ENCODE measurements around the gene ANKS1B.
"Not testable (repeated sequence)": the region's sequence is repeated elsewhere in the genome, so short reads cannot be mapped to it uniquely, and the experiment has no call there.

Gene ANKS1B

DNA sequence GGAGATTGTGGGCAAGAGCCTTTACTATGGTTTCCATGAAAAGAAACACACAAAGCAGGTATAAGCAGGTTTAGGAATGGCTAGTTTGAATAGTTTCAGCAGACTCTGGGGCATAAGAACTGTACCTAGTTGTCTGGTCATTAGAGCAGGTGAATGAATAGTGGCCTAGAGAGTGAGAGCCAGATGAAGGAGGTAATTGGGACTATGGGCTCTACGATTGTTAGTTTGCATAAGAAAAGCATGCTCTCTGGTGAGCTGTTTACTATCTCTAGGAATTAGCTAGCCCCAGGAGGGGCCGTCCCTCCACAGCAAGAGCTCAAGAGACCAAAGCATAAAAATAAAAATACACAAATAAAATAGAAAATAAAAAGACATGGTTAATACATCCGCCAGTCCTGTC lies 734.6 kb downstream of the ANKS1B start:
- DNase-seq: no peak

DNA sequence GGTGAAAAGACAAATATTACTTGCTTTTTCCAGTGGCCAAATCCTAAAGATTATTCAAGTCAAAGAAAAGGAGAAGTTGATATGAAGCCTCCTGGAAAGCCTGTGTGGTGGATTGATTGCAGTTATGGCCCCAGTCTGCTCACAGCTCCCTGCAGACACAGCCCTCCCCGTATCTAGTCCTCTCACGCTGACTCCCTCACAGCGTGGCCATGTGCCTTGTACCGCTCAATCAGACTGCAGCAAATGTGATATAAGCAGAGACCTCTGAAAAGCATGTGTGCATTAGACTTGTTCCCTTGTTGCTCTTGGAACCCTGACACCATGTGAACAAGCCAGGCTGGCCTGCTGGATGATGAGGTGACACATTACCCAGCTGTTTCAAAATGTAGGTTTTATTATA lies 735.2 kb downstream of the ANKS1B start:
- no peak for DNase-seq

DNA sequence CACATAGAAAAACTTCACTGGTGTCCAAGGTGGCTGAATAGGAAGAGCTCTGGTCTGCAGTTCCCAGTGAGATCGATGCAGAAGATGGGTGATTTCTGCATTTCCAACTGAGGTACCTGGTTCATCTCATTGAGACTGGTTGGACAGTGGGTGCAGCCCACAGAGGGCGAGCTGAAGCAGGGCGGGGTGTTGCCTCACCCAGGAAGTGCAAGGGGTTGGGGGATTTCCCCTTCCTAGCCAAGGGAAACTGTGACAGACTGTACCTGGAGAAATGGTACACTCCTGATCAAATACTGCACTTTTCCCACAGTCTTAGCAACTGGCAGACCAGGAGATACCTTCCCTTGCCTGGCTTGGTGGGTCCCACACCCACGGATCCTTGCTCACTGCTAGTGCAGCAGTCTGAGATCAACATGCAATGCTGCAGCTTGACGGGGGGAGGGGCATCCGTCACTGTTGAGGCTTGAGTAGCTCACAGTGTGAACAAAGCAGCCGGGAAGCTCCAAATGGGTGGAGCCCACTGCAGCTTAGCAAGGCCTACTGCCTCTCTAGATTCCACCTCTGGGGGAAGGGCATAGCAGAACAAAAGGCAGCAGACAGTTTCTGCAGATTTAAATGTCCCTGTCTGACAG lies 746.7 kb downstream of the ANKS1B start:
- DNase-seq: not testable (repeated sequence)

DNA sequence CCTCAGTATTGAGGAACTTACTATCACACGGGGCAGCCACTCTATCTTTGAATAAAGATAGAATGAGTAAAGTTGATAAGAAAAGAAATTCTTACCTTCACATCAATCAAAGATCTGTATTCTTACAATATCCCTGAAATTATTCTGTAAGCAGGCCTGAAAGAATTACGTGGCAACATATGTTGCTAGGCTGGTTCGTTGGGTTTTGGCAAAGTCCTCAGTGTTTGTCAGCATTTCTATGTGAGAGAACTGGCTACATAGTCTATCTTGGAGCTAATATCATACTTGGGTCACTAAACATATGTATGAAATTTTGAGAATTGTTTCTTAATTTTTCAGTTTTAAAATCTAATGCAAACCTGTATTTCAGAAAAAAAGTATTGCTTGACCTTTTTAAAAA lies 749.4 kb downstream of the ANKS1B start:
- no peak for DNase-seq

DNA sequence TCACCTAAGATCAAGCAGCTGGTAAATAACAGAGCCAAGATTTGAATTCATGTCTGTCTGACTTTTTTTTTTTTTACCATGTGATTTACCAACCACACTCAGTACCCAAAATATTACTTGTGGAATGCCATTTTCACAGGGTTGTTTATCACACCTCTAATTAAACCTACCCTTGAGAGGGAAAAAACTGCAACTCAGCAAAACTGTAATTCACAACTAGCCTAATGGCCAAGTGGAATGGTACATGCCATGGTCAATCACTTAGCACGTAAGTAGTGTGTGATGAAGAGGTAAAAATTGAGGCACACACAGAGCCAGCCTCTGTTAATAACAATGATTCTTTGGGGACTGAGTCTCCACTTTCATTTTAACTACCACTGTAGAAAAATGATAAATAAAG lies 750.0 kb downstream of the ANKS1B start:
- DNase-seq: no peak

DNA sequence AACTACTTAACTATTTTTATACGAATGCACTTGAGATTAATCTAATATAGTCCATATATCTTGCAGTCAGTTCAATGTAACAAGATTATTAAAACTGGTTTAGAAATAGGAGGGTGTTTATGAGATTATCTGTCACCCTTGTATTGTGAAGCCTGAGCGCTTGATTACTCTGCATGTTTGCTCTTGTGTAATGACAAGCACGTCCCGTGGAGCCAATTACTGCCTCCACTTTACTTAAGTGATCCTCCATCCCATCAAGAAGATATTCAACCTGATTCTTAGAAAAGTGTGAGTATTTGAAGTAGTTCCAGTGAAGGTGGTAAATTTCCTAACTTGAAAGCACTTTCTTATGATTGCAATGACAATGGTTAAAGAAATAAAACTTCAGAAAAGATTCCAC lies 752.4 kb downstream of the ANKS1B start:
- no peak for DNase-seq

DNA sequence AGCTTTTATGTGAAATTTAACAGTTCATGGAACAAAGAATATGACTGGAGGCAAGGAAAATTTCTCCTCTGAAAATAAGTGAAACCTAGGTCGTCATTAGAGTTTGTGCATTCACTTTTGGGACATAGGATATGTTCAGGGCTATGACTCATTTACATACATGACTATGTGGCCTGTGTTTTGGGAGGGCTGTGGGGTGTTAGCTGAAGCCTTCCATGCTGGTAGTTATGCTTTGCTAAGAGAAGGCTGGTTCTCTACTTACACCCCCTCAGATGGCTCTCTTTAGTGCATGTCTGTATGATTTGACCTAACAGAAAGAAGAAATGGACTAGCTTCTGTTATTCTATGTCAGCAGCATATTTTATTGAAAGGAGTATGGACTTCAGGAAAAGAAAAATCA lies 753.7 kb downstream of the ANKS1B start:
- no peak for DNase-seq

DNA sequence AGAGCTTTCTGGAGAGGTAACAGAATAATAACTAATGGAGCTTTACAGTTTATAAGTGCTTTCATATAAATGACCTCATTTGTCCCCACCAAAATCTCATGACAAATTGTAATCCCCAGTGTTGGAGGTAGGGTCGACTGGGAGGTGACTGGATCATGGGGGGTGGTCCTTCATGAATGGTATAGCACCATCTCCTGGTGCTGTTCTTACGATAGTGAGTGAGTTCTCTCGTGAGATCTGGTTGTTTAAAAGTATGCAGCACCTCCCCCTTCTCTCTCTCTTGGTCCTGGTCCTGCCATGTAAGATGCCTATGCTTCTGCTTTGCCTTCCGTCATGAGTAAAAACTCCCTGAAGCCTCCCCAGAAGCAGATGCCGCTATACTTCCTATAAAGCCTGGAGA lies 760.5 kb downstream of the ANKS1B start:
- no peak for DNase-seq

DNA sequence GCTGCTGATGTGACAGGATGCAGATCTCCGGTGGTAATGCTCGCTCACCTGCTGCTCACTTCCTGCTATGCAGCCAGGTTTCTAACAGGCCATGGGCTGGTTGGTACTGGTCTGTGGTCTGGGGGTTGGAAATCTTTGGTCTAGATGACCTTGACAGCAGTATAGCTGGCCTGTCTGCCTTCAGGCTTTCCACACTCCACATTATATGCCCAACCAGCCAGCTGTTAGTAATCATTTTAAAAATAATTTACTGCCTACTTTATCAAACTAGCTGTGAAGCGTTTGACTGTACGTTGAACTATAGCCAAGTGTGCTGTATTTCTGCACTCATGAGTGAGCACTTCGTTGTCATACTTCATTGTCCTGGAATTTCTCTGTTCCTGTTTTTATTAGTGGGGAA lies 761.2 kb downstream of the ANKS1B start:
- no peak for DNase-seq

DNA sequence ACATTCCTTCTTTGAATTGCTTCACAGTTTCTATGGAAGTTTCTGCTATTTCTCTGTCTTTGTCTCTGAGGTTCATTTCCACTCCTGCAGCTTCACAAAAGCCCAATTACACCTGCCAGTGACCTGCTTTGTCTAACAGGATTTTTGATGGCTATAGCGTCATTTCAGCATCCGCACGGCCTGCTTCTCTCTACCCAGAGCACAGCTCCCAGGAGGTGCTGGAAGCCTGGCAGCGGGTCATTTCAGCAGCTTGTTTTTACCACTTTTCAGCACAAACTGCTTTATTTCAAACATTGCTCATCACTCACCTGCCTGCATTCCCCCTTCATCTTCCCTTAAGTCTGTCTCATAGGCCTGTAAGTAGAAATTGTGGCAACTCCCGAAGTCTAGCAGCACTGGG lies 771.7 kb downstream of the ANKS1B start:
- no peak for DNase-seq

DNA sequence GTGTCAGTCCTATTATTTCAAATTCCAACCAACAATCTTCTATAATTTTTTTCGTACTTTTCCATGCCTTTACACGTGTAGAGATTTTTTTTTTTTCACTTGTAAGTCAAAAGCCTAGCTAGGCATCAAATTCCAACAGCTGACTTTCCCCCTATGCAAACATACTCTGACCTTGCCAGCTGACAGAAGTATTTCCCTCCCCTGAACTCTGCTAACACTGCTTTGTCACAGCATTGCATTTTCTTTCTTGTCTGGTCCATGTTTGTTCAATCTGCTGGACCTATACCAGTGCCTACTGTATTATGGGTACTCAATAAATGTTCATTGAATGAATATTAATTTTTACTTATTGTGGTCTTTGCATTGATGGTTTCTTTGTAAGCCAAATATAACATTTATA lies 772.5 kb downstream of the ANKS1B start:
- no peak for DNase-seq

DNA sequence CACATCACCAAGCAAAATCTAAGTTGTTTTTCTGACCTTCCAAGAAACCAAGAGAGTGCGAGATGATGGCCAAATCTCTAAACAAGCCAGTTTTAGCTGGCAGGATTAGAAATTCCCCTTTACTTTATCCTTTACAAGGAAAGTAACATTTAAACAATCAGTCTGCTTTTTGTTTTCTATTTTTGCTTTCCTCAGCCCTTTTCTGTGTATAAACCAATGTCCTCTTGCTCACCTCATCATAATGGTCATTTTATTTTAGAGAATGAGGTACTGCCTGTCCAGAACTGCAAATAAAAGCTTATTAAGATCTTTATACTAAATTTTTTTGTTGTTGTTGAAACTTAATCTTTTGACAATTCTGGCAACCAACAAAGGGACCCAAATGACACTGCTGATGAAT lies 779.6 kb downstream of the ANKS1B start:
- no peak for DNase-seq

DNA sequence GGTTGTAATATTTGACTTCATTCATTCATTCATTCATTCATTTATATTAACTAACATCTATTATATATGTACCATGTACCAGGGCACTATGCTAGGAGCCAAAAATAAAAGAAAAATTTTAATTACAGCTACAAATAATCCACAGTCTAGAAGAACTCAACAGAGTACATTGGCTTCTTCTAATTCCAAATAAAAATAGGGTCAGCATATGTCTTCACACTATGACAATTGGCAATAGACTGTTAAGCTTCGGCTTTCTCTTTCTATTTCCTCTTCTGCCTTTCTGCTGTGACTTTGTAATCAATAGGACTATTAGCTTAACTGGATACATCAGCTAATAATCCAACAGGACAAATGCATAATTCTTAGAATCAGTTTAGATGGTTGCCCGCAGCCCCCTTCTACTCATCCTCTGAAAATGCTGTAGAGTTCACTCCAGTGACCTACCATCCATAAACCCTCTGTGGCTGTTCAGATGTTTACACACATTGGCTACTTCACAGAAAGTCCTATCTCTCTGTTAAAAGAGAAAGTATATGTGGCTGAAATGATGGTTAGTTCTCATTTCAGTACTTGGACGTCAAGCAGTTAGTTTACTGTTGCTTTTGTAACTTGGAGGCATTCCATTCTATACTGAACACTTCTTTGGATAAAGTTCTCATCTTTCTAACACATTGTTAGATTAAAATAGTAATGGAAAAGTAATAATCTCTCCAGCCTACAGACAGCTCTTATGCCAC lies 782.7 kb downstream of the ANKS1B start:
- DNase-seq: no peak

DNA sequence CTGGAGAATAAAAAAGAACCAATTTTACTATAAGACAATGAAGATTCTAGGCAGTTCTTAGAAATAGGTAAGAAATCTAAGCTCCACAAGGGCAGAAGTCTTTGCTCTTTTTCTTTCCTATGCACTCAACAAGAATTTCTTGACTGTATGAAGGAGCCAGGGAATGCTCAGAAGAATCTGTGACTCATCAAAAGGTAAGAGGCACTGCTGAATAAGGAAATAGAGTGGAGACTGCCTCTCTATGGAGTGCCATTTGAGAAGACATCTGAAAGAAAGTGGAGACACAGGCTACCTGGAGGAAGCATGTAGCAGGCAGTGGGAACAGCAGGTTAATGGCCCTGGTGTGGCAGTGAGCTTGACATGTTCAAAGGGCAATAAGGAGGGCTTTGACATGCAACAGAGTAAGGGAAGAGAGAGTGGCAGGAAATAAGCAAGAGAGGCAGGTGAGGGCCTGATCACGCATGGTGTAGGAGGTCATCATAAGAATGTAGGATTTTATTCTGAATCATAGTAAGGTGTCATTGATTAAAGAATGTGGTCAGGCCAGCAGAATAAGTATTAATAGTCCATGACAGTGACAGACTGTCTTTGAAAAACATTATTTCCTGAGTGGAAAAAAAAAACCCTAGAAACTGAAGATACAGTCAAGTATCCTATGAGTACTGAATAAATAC lies 783.9 kb downstream of the ANKS1B start:
- no peak for DNase-seq

DNA sequence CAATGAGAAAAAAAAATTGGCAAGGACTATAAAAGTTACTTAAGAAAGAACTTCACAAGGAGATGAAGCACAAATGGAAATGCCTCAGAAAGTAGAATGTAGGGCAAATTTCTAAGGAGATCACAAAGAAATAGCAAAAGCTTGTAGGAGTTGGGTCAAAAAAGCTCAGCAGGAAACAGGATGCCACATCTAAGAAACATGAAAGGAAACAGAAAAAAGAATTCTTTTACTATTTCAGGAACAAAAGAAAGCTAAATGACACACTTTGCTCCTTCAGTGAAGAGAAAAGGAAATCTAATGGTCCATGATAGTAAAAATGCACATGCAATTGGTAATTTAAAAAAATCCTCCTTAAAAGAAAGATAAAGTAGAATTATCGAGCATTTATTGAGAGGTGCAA lies 789.3 kb downstream of the ANKS1B start:
- DNase-seq: no peak

DNA sequence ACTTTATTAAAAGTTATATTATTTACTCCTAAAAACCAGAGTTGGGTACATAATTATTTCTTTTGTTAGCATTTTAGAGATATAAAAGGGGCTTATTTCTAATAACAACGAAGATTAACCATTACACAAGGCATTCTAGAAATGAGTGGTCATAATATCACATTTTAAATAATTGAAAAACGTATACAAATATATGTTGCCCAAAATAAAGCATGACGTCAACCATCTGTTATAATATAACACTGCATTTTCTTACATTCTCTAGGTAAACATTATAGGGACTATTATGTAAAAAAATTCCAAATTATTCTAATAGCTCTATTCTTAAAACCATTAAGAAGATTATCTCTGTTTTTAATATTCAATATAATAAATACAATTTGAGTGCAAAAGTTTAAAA lies 792.2 kb downstream of the ANKS1B start:
- no peak for DNase-seq

DNA sequence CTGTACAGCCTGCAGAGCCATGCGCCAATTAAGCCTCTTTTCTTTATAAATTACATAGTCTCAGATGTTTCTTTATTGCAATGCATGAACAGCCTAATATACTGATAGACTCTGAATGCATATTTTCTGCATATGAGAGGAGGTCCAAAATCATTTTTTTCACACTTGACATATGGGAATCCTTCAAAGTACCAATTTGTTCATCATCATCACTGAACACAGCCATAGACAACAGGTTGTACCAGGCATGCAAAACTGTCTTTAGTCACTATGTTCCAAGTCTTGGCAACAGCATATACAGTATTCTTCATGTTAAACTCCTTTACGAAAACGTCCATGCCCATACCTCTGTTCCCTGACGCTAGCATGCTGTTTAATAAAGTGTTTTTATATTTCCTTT lies 807.9 kb downstream of the ANKS1B start:
- DNase-seq: no peak

DNA sequence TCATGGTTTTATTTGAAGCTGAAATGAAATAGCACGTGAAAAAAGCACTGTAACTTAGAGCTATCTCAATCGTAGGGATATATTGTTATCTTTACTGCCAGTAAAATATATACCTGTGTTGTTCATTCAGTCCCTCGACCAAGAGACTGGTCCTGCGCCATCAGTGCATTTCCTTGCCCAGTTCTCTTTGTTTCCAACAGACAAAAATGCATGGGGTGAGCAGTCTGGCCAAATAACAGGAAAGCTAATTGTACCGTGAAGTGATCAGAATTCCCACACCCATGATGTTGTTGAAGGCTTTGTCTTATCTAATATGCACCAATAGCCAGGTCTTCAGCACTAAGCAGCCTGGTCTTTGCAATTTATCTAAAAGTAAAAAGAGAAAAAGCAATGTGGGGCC lies 814.3 kb downstream of the ANKS1B start:
- no peak for DNase-seq

DNA sequence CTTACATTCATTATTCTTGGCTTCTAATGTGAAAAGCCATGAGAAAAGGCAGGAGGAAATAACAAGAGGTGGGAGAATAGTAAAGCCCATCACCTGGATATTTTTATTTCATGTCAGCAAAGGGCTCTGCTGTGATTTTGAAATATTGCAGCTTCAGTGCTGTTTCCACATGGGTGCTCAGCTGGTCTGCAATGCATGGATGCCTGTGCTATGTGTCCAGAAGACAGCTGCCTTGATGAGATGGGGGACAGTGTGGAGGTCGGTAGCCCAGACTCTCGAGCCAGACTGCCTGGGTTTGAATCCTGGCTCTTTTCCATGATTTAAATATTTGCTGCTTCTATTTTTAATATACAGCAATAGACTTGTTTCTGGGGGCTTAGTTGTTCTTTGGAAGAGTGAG lies 814.7 kb downstream of the ANKS1B start:
- no peak for DNase-seq

DNA sequence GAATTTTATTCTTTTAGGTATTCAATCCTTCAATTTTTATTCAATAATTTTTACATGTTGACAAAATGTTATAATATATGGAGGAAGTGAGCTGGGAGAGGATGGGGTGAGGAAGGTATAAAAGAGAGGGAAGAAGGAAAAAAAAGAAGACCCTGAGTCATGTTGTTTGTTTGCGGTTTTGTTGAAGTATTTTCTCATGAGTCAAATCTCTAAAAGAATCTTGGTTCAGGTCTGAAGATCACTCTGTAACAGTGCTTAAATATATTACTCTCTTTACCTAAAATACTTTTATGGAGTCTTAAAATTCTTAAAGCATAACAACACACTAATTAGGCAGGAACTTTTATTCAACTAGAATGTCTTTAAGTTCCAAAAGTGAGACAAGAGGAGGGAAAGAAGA lies 826.8 kb downstream of the ANKS1B start:
- DNase-seq: no peak

DNA sequence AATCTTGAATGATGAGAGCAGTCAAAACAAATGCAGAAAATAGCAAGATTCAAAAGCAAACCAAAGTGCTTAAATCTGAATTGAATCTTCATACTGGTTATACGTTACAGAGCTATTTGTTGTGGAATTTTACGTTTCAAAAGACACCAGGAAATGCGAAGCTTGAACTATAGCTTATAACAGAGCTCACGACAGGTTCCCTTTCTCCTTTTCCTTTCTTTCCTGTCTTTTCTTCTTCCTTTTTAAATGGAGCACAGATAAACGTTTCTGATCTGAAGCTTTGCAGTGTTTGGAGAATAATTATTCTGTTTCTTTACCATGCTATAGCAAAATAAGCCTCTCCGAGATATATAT lies 829.8 kb downstream of the ANKS1B start:
- DNase-seq: no peak

DNA sequence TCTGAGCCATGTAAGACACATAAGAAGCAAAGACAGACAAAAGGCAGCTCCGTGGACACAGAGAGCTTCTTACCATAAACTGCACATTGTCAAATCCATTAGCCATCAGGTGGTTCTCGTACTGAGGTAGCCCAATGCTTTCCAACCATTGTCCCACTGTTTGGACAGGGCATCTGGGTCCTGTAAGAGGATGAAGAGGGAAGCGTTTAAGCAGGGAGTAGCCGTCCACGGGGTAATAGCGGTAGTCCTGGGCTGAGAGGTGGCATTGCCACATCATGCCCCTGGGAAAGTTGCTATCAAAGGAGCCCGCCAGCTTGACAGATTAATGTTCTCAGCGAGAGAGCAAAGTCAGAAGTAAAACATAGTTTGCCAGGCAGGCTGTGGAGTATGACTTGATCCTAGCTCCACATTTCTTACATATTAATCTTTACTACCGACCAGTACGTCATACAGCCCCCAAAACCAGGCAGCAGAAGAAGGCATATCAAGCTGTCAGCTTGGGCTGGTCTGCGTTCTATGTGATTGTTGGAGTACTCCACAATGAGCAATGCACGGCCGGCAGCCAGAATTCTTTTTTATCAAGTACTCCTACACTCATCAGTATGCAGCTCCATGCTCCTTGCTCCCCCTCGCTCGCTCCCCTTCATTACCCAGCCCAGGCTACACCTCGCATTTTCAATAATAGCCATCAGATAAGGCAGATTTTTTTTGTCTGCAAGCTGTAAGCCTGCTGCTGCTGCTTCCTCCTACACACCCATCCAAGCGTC lies 830.3 kb downstream of the ANKS1B start:
- DNase-seq: no peak

DNA sequence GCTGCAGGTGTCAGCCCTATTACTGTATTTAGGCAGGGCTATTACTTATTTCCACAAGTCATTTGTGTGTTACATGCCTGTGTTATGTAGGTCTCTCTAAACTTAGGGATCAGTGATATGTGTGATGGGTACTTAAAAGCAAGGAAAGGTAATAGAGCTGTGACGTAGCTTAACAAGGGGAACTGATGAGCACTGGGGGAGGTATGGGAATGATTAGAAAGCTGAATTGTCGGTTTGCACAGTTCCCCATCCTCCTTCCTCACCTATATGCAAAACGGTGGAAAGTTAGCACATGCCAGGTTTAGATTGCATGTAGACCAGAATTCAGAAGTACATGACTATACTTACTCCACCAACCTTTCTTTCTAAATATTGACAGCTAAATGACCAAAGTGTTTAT lies 831.4 kb downstream of the ANKS1B start:
- DNase-seq: no peak

DNA sequence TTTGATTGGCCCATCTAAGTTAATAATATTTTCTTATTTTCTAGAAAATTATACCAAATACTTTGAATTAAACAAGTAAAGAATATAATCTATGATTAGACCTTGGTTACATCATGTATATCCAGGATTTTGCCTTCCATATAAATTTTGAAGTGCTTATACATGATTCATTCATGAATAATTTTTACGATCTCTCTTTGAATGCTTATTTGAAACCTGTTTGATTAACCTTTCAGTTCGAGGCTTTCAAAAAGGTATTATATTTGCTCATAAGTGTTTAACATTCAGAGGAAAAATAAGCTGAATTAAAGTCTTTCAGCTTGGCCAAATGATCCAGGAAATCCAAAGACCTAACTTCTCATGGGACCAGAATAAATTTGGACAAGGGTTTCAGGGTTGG lies 832.4 kb downstream of the ANKS1B start:
- no peak for DNase-seq

All from hematopoietic multipotent progenitor cell treated with erythropoietin and hydrocortisone succinate and interleukin-3 and kit ligand, for 6 days (in vitro differentiated cells).